Left ventricle myocardium inferior (tissue), 1 donor: ENCODE results near the gene HOMER1. TPM values are rescaled to one million over a fixed set of nuclear protein-coding genes. Genes with fewer than 3 reads are reported as not detected.

Experiments used
- DNase-seq: peaks from one replicate; pipeline ENCODE4 v3.0.0-alpha.2; 2020
- H3K27ac ChIP-seq: fragments of 200-600 bp; replicated peaks from 2 replicates; pipeline ENCODE4 v1.8.0; 2021
- H3K27me3 ChIP-seq: fragments of 200-600 bp; 2 replicates; pipeline ENCODE4 v1.8.0; 2021; ENCODE audit warnings: low read depth
- H3K36me3 ChIP-seq: fragments of 200-600 bp; 2 replicates; pipeline ENCODE4 v1.8.0; 2021
- H3K4me1 ChIP-seq: fragments of 200-600 bp; 2 replicates; pipeline ENCODE4 v1.8.0; 2021
- H3K4me3 ChIP-seq: fragments of 200-600 bp; 2 replicates; pipeline ENCODE4 v1.8.0; 2021; ENCODE audit warnings: mild to moderate bottlenecking, moderate library complexity
- H3K9me3 ChIP-seq: fragments of 200-600 bp; replicated peaks from 2 replicates; pipeline ENCODE4 v1.8.0; 2021
- CTCF ChIP-seq: fragments of 200-600 bp; IDR thresholded peaks from 2 replicates; pipeline ENCODE4 v1.8.0; 2021; ENCODE audit warnings: antibody characterized with exemption, mild to moderate bottlenecking, borderline replicate concordance
- intact Hi-C: fragments of 100-400 bp; cut with micrococcal nuclease; formaldehyde crosslinking; loops from one replicate; pipeline ENCODE4 v1.11.0; 2022
- total RNA-seq: library from RNA; stranded (reverse); fragmentation: NEBNext Ultra II Directional; extraction: Animal tissue kit (Norgen Biotek cat#: 25700); gene quantifications from one replicate; pipeline ENCODE4 v1.2.1, GENCODE V29; 2021
- donor health status: DM: no; HTN: yes; CAD: no; lungs with severe emphysema.

Gene HOMER1
- total RNA-seq, 1 donor from 2014 or later = 61.9 TPM

GRCh38 chr5:79475152-79475466 lies 38.8 kb downstream of the HOMER1 start:
- no peaks in the 10 kb centered on the region for H3K36me3 ChIP-seq
- H3K27me3 ChIP-seq = no peaks in the 10 kb centered on the region
- no peak overlapping the region for H3K27ac ChIP-seq
- no peak for TF ChIP-seq CTCF
- H3K4me1 ChIP-seq = peaks cover 48% of the 10 kb centered on the region
- no peak overlapping the region for H3K4me3 ChIP-seq
- no peak for DNase-seq
- H3K9me3 ChIP-seq = no peaks in the 10 kb centered on the region
- intact Hi-C loops = no loop called here

GRCh38 chr5:79474367-79475151 lies 39.4 kb downstream of the HOMER1 start:
- intact Hi-C loops = no loop called here
- no peak for DNase-seq
- no peak for TF ChIP-seq CTCF
- peak overlapping the region; percentile 13 for H3K27ac ChIP-seq
- H3K9me3 ChIP-seq = no peaks in the 10 kb centered on the region
- no peak overlapping the region for H3K4me3 ChIP-seq
- H3K27me3 ChIP-seq = no peaks in the 10 kb centered on the region
- H3K36me3 ChIP-seq = no peaks in the 10 kb centered on the region
- peaks cover 48% of the 10 kb centered on the region for H3K4me1 ChIP-seq

GRCh38 chr5:79471556-79471955 lies 42.4 kb downstream of the HOMER1 start:
- Histone ChIP-seq H3K4me3 (no peak overlapping the region), H3K27me3 (no peaks in the 10 kb centered on the region), H3K27ac (no peak overlapping the region), H3K9me3 (no peaks in the 10 kb centered on the region), H3K4me1 (peaks cover 44% of the 10 kb centered on the region), H3K36me3 (no peaks in the 10 kb centered on the region)
- no peak for TF ChIP-seq CTCF
- intact Hi-C loops = no loop called here
- DNase-seq = no peak

- Histone ChIP-seq H3K4me3 (no peak overlapping the region), H3K4me1 (peaks cover 11% of the 10 kb centered on the region), H3K27me3 (no peaks in the 10 kb centered on the region), H3K36me3 (no peaks in the 10 kb centered on the region), H3K27ac (no peak overlapping the region), H3K9me3 (no peaks in the 10 kb centered on the region)
- intact Hi-C loops = loop anchor here (10.0 kb wide), 2 partner anchors 330 to 440 kb away; no protein-coding TSS in a partner anchor
- peak; percentile 66 for TF ChIP-seq CTCF
- DNase-seq = no peak
Observed at GRCh38 chr5:79464695-79465332, 49.1 kb downstream of the HOMER1 start.

- TF ChIP-seq CTCF = no peak
Observed at GRCh38 chr5:79464278-79464677, 49.7 kb downstream of the HOMER1 start.

More at GRCh38 chr5:79464278-79464677, 49.7 kb downstream of the HOMER1 start:
- Histone ChIP-seq H3K36me3 (no peaks in the 10 kb centered on the region), H3K27ac (peak overlapping the region; percentile 4), H3K27me3 (no peaks in the 10 kb centered on the region), H3K4me1 (peaks cover 16% of the 10 kb centered on the region), H3K9me3 (no peaks in the 10 kb centered on the region), H3K4me3 (no peak overlapping the region)
- intact Hi-C loops = loop anchor here (10.0 kb wide), 2 partner anchors 329 to 439 kb away; no protein-coding TSS in a partner anchor
- no peak for DNase-seq
